ENCODE measurements around the gene OR5AN1. TPM values are rescaled to one million over a fixed set of nuclear protein-coding genes. Genes with fewer than 3 reads are reported as not detected.

OR5AN1 gene
- total RNA-seq, 2 experiments from 2014 or later: not detected

- no peak for ATAC-seq
- ChIA-PET POLR2A (no interaction called here), CTCF (interaction anchor here (0.8 to 1.3 kb wide), 2 partner anchors 242 to 255 kb away, joined by 4 to 5 read pairs; partner anchors contain the start of gene DTX4)
- Mint-ChIP-seq H3K9me3 (peaks cover 3% of the 10 kb centered on the region), H3K36me3 (ENCODE audit: low read depth) (peaks cover 1% of the 10 kb centered on the region), H3K27me3 (peaks cover 13% of the 10 kb centered on the region), H3K4me1 (ENCODE audit: low read depth) (peaks cover 12% of the 10 kb centered on the region), H3K4me3 (no peak overlapping the region), H3K27ac (no peak overlapping the region)
- DNase-seq: no peak
- intact Hi-C loops (cut with micrococcal nuclease): no loop called here
- TF ChIP-seq, protein P1, sequence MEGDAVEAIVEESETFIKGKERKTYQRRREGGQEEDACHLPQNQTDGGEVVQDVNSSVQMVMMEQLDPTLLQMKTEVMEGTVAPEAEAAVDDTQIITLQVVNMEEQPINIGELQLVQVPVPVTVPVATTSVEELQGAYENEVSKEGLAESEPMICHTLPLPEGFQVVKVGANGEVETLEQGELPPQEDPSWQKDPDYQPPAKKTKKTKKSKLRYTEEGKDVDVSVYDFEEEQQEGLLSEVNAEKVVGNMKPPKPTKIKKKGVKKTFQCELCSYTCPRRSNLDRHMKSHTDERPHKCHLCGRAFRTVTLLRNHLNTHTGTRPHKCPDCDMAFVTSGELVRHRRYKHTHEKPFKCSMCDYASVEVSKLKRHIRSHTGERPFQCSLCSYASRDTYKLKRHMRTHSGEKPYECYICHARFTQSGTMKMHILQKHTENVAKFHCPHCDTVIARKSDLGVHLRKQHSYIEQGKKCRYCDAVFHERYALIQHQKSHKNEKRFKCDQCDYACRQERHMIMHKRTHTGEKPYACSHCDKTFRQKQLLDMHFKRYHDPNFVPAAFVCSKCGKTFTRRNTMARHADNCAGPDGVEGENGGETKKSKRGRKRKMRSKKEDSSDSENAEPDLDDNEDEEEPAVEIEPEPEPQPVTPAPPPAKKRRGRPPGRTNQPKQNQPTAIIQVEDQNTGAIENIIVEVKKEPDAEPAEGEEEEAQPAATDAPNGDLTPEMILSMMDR (IDR thresholded peaks at IDR 0.05): no peak
Measured at GRCh38 chr11:59413646-59414045, 55.0 kb downstream of the OR5AN1 start.

GRCh38 chr11:59415111-59415510 is 56.4 kb downstream of the OR5AN1 start:
- POLR2A ChIA-PET: interaction anchor here (0.6 kb wide), 1 partner anchor 13 kb away, joined by 3 read pairs; no protein-coding TSS in a partner anchor
- H3K27me3 Mint-ChIP-seq: peaks cover 13% of the 10 kb centered on the region
- peaks cover 1% of the 10 kb centered on the region for H3K36me3 Mint-ChIP-seq (ENCODE audit: low read depth)
- no peak overlapping the region for H3K27ac Mint-ChIP-seq
- intact Hi-C loops (cut with micrococcal nuclease): no loop called here
- no peak overlapping the region for H3K4me3 Mint-ChIP-seq
- TF ChIP-seq, protein P1 (IDR thresholded peaks at IDR 0.05): no peak
- DNase-seq (no peak), ATAC-seq (no peak)
- CTCF ChIA-PET: interaction anchor here (1.2 to 1.5 kb wide), 2 partner anchors 257 to 279 kb away, joined by 3 read pairs; no protein-coding TSS in a partner anchor
- H3K9me3 Mint-ChIP-seq: peaks cover 3% of the 10 kb centered on the region
- peaks cover 12% of the 10 kb centered on the region for H3K4me1 Mint-ChIP-seq (ENCODE audit: low read depth)

DNA sequence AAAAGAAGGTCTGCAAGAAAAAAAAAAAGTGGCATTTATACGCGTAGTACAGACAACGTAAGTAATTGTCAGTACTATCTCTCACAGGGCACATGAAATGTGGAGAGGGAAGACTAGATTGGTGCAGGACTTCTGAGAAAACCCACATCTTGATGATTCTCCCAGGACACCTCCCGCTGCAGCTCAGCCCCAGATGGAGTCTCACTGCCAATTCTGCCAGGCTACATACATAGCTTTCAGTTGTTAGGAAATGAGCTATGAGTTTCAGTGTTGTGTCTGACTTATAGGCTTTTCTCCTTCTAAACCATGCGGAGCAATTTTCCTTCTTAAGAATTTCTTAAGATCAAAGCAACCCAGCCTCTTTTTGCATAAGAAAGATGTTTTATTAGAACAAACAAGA is 57.9 kb downstream of the OR5AN1 start:
- ChIA-PET CTCF (interaction anchor here (1.2 kb wide), 1 partner anchor 258 kb away, joined by 3 read pairs; no protein-coding TSS in a partner anchor), POLR2A (no interaction called here)
- Mint-ChIP-seq H3K4me3 (no peak overlapping the region), H3K9me3 (no peaks in the 10 kb centered on the region), H3K4me1 (ENCODE audit: low read depth) (peaks cover 12% of the 10 kb centered on the region), H3K27ac (no peak overlapping the region), H3K27me3 (peaks cover 13% of the 10 kb centered on the region), H3K36me3 (ENCODE audit: low read depth) (no peaks in the 10 kb centered on the region)
- intact Hi-C loops (cut with micrococcal nuclease): no loop called here
- TF ChIP-seq, protein P1 (IDR thresholded peaks at IDR 0.05): no peak
- ATAC-seq: no peak
- no peak for DNase-seq

DNA sequence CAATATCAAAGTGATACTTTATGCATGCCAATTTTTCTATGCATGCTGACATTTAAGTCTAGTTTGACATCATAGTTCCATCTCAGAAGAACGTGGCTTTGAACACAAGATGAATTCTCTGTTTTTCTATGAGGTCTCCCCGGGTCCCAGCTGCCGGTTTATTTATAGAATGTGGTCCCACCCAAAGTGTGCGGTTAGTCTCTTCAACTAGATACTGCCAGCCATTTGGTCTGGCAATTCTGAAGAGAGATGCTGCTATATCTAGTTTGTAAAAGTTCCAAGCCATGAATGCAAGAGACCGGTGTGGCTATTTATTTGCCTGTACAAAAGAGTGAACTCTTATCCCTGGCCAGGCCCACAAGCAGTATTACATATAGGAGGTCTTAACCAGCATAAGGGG is 58.3 kb downstream of the OR5AN1 start:
- intact Hi-C loops (cut with micrococcal nuclease): no loop called here
- TF ChIP-seq, protein P1 (IDR thresholded peaks at IDR 0.05): no peak
- Mint-ChIP-seq H3K4me1 (ENCODE audit: low read depth) (peaks cover 12% of the 10 kb centered on the region), H3K9me3 (no peaks in the 10 kb centered on the region), H3K27me3 (peaks cover 13% of the 10 kb centered on the region), H3K36me3 (ENCODE audit: low read depth) (no peaks in the 10 kb centered on the region), H3K27ac (no peak overlapping the region), H3K4me3 (no peak overlapping the region)
- peak; percentile 5 for DNase-seq
- no peak for ATAC-seq
- POLR2A ChIA-PET: no interaction called here
- CTCF ChIA-PET: no interaction called here

GRCh38 chr11:59418156-59418555 is 59.5 kb downstream of the OR5AN1 start:
- ChIA-PET CTCF (interaction anchor here (0.6 to 1.9 kb wide), 3 partner anchors 12 to 247 kb away, joined by 3 to 5 read pairs (median 4); partner anchors contain the start of gene DTX4), POLR2A (no interaction called here)
- H3K9me3 Mint-ChIP-seq: no peaks in the 10 kb centered on the region

More at GRCh38 chr11:59418156-59418555, 59.5 kb downstream of the OR5AN1 start:
- DNase-seq (no peak), ATAC-seq (no peak)
- H3K36me3 Mint-ChIP-seq (ENCODE audit: low read depth): no peaks in the 10 kb centered on the region
- no peak overlapping the region for H3K27ac Mint-ChIP-seq
- peaks cover 12% of the 10 kb centered on the region for H3K4me1 Mint-ChIP-seq (ENCODE audit: low read depth)
- intact Hi-C loops (cut with micrococcal nuclease): no loop called here
- H3K27me3 Mint-ChIP-seq: peaks cover 7% of the 10 kb centered on the region
- TF ChIP-seq, protein P1 (IDR thresholded peaks at IDR 0.05): no peak
- no peak overlapping the region for H3K4me3 Mint-ChIP-seq

Other genes starting within 250 kb of the OR5AN1 start
- 10 to 100 TPM; 71.8 to 74.5 TPM for gene FAM111A, start 216.0 kb upstream of the OR5AN1 start, total RNA-seq
- under 1 TPM; 0.16 to 0.29 TPM for gene DTX4, start 186.8 kb upstream of the OR5AN1 start, total RNA-seq
- not detected for gene MPEG1, start 146.0 kb upstream of the OR5AN1 start, total RNA-seq
- not detected for gene OR5A2, start 67.5 kb downstream of the OR5AN1 start, total RNA-seq
- not detected for gene OR5A1, start 77.6 kb downstream of the OR5AN1 start, total RNA-seq
- gene OR4D6, start 98.1 kb downstream of the OR5AN1 start, total RNA-seq: not detected
- gene OR4D10, start 114.4 kb downstream of the OR5AN1 start, total RNA-seq: not detected
- gene OR4D11, start 144.7 kb downstream of the OR5AN1 start, total RNA-seq: not detected
- not detected for gene OR4D9, start 152.6 kb downstream of the OR5AN1 start, total RNA-seq